Activated naive CD4-positive, alpha-beta T cell treated with anti-CD3 and anti-CD28 coated beads, Interleukin-2, amount 10 ng/mL, durations not matched to agents 7 days and 5 days (primary cell): Measurements from ENCODE around the gene DDIT4L.
"Not testable (repeated sequence)": the region's sequence is repeated elsewhere in the genome, so short reads cannot be mapped to it uniquely, and the experiment has no call there.

ENCODE experiments used
- CTCF ChIA-PET: fragments of 350-600 bp; sonication (Branson Sonifier 250); formaldehyde crosslinking; loops from one replicate; lab custom pipeline; 2021; ENCODE audit warnings: antibody characterized with exemption; lab: Charles Lee
- DNase-seq: peaks from one replicate; pipeline ENCODE4 v3.0.0-alpha.2; 2020
- H3K27ac Mint-ChIP-seq: one replicate; pipeline ENCODE4 v1.8.0; 2021; ENCODE audit warnings: mild to moderate bottlenecking, moderate library complexity, mixed read lengths
- H3K27me3 Mint-ChIP-seq: one replicate; pipeline ENCODE4 v1.8.0; 2021; ENCODE audit warnings: mild to moderate bottlenecking, mixed read lengths
- H3K36me3 Mint-ChIP-seq: one replicate; pipeline ENCODE4 v1.8.0; 2021; ENCODE audit warnings: mixed read lengths
- H3K4me1 Mint-ChIP-seq: one replicate; pipeline ENCODE4 v1.8.0; 2021; ENCODE audit warnings: mixed read lengths
- H3K4me3 Mint-ChIP-seq: one replicate; pipeline ENCODE4 v1.8.0; 2021; ENCODE audit warnings: mild to moderate bottlenecking, moderate library complexity, mixed read lengths
- H3K9me3 Mint-ChIP-seq: one replicate; pipeline ENCODE4 v1.8.0; 2021; ENCODE audit warnings: mixed read lengths

DDIT4L gene

GRCh38 chr4:100147198-100147597 lies 43.1 kb downstream of the DDIT4L start:
- Mint-ChIP-seq H3K4me1 (no peaks in the 10 kb centered on the region), H3K27me3 (no peaks in the 10 kb centered on the region), H3K9me3 (no peaks in the 10 kb centered on the region), H3K4me3 (no peak overlapping the region), H3K27ac (no peak overlapping the region), H3K36me3 (no peaks in the 10 kb centered on the region)
- no peak for DNase-seq
- CTCF ChIA-PET = interaction anchor here (0.6 to 1.1 kb wide), 3 partner anchors 9 to 53 kb away, joined by 3 read pairs; no protein-coding TSS in a partner anchor

- no peak overlapping the region for H3K27ac Mint-ChIP-seq
- DNase-seq = no peak
- H3K9me3 Mint-ChIP-seq = no peaks in the 10 kb centered on the region
- H3K4me3 Mint-ChIP-seq = no peak overlapping the region
- H3K4me1 Mint-ChIP-seq = no peaks in the 10 kb centered on the region
- CTCF ChIA-PET = interaction anchor here (1.0 kb wide), 1 partner anchor 9 kb away, joined by 3 read pairs; no protein-coding TSS in a partner anchor
- no peaks in the 10 kb centered on the region for H3K27me3 Mint-ChIP-seq
- no peaks in the 10 kb centered on the region for H3K36me3 Mint-ChIP-seq
These were observed 43.5 kb downstream of the DDIT4L start for GRCh38 chr4:100146756-100147155.

- H3K27me3 Mint-ChIP-seq, H3K27ac Mint-ChIP-seq, H3K4me3 Mint-ChIP-seq, H3K36me3 Mint-ChIP-seq, H3K4me1 Mint-ChIP-seq, CTCF ChIA-PET, H3K9me3 Mint-ChIP-seq, DNase-seq: not testable (repeated sequence)
These were observed 52.9 kb downstream of the DDIT4L start for GRCh38 chr4:100137320-100137719.
